ENCODE measurements around the gene WIZ.
"Not testable (repeated sequence)": the region's sequence is repeated elsewhere in the genome, so short reads cannot be mapped to it uniquely, and the experiment has no call there.

WIZ gene

DNA sequence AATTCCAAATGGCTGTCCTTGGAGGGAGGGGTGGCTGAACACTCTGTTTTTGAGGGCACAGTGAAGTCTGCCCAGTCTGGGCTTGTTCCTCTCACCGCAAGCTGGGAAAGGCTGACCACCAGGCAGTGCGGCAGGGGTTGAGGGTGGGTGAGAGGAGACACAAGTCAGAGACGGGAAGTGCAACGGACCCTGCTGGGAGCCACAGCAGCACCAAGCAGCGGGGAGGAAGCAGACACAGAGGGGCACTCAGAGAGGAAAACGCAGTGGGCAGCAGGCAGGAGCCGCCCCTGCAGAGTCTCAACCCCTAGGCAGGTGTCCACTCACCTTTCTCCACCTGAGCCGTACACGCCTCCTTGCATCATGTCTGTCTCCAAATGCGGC lies 46.6 kb downstream of the WIZ start:
- no peak for DNase-seq (ENCODE audit: low read depth in 2 of 2)

DNA sequence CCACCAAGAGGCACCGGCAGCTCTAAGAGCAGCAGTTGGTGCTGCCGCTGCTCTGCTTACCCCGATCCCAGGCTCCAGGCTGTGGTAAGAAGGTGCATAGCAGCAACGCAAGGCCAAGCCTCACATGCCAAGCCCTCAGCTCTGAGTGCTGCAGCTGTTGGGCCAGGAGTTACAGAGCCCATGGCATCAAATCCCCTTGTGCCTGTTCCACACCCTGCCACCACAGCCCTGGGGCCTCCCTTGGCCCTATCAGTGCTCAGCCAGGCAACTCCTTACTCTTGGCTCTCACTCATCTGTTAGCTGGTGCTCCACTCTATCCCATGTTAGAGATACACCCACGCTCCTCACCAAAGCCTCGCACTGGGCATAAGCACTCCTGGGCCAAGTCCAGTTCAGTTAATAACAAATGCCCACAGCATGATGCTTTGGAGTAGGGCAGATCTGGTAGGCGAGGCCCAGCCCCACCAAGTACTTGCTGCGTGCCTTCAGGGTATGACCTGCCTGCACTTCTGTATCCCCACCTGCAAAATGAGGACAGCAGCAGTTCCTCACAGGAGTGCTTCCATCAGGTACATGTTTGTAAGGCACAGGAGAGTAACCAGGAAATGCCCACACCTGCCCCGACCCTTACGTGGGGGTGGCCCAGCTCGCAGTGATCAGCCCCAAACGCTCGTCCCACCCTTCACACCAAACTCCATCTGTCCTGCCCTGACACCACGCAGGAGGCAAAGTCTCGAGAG lies 47.2 kb downstream of the WIZ start:
- DNase-seq (ENCODE audit: low read depth in 2 of 2), result no peak

DNA sequence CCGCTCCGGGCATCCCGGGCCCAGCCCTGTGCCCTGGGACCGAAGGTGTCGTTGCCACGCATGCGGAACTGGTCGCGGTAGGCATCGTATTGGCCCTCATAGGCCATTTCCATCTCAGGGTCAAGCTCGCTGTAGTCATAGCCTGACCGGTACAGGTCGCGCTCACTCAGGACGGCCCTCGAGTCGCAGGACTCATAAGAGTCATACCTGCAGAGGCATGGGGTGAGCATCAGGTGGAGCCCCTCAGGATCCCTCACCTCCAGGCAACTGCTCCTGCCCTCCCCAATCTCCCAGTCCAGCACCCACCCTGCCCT lies 48.4 kb downstream of the WIZ start:
- DNase-seq (ENCODE audit: low read depth in 2 of 2), result no peak

DNA sequence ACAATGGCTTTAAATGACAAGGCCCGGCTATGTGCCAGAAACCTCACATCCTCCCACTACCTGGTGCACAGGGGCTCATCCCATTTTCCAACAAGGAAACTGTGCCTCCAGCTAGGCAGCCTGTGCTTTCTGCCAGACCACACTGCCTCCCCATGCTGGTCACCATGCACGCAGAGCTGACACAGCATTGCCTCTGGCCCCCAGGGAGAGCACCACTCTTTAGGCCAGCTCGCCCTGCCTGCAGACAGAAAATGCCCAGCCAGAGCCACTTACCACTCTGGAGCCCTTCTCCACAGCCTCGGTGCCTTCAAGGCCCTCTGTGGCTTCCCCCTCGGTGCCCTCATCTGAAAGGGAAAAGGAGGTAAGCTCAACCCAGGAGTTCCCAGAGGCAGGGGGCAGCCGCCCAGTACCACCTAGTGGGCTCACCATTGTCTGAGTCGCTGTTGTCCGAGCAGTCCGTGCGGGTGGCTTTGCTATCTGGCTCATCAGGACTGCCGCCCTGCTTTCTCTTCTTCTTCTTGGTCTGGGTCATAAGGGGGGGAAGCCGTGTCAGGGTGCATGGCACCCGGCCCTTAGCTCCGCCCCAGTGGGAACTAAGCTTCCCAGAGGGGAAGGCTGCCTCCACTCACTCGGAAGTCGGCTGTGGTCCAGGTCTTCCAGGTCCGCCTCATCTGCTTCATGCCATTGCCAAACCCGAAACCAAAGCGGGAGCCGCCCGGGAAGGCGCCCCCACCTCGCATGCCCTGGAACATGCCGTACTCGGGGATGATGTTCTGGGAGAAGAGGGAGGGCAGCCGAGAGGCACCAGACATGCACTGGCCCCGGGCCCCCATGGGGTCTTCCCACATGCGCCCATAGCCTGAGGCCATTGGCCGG lies 49.0 kb downstream of the WIZ start:
- no peak for DNase-seq (ENCODE audit: low read depth in 2 of 2)

DNA sequence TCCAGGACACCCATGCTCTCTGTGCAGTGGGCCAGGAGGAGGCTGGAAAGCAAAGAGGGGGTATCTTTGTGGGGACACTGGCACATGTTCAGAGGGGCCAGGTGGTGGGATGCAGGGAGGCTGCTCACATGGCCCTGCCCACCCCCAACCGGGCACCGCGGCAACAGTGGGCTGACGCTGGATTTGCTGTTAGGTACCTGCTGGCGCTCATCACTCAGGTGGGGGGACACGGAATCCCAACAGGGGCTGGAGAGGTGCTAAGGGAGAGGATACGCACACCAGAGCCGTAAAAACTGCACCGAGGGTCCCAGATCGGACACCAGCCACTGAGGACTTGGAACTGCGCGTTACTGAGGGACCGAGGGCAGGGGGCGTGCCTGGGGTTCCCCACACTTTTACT lies 50.1 kb downstream of the WIZ start:
- DNase-seq (ENCODE audit: low read depth in 2 of 2), result no peak

DNA sequence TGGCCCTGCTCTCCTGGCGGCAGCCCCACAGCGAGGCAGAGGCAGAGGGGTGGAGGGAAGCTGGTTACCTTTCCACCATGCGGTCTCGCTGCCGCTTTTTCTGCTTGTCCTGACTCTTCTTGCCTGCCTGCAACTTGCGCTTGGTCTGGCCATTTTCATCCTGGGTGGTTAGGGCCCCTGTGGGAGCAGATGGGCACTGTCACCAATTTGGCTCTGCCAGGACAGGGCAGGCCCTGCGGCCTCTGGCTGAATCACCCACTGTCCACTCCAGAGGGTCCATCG lies 50.6 kb downstream of the WIZ start:
- DNase-seq (ENCODE audit: low read depth in 2 of 2), result no peak

DNA sequence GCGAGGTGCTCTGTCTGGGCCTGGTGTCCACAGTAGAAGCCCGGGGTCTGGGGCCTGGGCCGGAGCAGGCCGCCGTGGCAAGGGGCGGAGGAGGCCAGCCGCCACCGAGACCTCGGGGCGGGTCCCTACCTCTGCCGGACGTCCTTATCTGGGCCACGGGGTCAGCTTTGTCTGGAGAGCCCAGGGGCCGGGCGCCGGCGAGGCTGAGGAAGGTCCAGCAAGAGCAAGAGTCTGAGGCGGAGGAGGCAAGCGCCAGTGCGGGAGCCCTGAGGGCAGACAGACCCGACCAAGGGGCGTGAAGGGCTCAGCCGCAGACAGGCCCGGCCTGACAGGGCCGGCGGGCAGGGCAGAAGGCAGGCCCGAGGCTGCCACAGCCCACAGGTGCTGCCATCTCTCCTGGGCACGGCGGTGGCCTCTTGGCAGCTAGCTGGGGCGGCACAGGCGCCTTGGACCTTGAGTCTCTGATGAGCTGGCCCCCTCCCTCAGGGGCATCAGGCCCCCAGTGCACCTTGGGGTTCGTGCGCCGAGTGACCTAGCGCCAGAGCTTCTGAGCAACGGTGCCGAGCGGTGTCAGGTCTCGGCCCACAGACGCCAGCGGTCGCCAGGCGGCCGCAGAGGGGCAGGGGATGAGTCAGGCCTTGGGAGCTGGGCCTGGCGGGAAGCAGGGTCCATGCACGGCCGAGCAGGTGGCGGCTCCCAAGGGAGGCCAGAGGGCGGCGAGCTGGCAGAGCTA lies 51.1 kb downstream of the WIZ start:
- no peak for DNase-seq (ENCODE audit: low read depth in 2 of 2)

DNA sequence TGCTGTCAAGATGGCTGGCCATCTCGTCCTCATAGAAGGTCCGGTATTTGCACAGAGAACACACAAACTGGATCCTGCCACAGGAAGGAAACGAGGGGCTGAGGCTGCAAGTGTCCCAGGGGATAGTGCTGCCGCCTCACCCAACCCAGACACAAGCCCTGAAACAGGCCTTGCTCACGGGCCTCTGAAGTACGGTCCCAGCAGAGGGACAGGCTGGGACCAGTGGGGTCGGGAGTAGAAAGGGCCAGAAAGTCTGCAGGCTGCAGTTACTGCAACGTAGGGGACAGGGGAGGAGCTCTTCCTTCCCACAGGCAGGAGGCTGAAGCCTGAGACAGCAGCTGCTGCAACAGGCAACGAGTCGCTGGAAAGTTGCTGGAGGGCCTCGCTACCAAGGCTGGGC lies 52.0 kb downstream of the WIZ start:
- no peak for DNase-seq (ENCODE audit: low read depth in 2 of 2)

DNA sequence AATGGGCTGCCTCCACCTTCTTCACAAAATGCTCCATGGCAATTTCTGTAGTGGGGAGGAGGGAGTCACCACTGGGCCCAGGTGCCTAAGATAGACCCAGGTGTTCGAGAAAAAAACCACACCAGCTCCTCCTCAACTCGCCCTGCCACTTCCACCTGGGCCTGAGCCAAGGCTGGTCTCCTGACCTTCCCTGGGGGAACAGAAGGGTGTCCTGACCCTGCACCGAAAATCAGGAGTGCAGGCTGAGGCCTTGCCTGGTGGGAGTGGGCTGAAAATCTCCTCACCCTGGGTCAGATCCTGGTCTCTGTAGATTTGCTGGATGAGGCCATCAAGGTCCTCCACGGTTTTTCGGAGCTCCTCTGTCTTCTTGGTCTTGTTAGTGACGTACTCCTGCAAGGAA lies 52.5 kb downstream of the WIZ start:
- DNase-seq (ENCODE audit: low read depth in 2 of 2), result no peak

DNA sequence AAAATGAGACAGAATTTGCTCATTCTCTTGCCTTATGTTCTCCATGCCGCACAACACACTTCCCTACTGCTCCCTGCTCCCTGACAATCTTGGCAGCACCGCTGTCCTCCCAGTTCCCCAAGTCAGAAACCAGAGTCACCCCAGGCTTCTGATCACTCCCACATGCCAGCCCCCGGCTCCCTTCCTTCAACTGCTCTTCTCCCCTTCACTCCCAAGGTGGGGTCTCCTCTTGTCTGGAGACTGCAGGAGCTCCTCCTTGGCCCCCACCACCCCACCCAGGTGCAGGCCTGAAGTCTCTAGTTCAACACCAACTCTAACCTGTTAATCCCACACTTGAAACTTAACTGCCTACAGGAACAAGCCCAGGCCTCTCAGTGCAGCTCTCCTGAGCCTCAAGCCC lies 53.3 kb downstream of the WIZ start:
- no peak for DNase-seq (ENCODE audit: low read depth in 2 of 2)

DNA sequence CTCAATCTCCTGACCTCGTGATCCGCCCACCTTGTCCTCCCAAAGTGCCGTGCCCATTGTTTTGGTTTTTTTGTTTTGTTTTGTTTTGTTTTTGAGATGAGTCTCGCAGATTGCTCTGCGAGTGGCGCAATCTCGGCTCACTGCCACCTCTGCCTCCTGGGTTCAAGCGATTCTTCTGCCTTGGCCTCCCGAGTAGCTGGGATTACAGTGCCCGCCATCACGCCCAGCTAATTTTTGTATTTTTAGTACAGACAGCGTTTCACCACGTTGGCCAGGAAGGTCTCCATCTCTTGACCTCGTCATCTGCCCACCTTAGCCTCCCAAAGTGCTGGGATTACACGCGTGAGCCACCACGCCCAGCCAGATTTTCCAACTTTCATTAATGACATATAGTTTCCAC lies 54.5 kb downstream of the WIZ start:
- not testable (repeated sequence) for DNase-seq (ENCODE audit: low read depth in 2 of 2)

DNA sequence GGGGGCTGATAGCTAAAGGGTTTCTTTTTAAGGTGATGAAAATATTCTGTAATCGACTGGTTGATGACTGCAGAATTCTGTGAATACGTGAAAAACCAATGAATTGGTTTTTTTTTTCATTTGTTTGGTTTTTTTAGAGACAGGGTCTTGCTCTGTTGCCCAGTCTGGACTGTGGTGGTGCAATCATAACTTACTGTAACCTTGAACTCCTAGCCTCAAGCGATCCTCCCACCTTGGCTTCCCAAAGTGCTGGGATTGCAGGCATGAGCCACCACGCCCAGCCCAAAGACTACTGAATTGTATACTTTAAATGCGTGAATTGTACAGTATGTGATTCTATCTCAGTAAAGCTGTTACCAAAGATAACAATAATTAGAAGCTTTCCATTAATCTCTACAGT lies 55.3 kb downstream of the WIZ start:
- DNase-seq (ENCODE audit: low read depth in 2 of 2), result no peak

DNA sequence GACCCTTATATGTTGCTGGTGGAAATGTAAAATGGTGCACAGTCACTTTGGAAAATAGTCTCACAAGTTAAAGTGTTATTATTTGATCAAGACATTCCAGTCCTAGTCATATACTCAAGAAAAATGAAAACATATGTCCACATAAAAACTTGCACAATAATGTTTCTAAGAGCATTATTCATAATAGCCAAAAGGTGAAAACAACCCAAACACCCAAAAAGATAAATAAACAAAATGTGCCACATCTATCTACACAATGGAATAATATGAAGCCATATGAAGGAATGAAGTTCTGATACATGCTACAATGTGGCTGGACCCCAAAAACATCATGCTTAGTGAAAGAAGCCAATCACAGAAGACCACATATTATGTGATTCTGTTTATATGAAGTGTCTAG lies 55.8 kb downstream of the WIZ start:
- no peak for DNase-seq (ENCODE audit: low read depth in 2 of 2)

DNA sequence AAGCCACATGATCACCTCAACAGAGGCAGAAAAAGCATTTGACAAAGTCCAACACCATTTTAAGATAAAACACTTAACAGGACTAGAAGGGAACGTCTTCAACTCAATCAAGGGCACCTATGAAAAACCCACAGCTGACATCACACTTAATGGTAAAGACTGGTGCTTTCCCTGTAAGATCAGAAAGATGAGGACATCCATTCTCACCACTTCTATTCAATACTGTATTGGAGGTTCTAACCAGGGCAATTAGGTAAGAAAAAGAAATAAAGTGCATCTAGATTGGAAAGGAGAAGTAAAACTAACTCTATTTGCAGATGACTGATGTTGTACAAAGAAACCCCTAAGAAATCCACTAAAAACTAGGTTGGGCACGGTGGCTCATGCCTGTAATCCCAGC lies 58.9 kb downstream of the WIZ start:
- no peak for DNase-seq (ENCODE audit: low read depth in 2 of 2)

DNA sequence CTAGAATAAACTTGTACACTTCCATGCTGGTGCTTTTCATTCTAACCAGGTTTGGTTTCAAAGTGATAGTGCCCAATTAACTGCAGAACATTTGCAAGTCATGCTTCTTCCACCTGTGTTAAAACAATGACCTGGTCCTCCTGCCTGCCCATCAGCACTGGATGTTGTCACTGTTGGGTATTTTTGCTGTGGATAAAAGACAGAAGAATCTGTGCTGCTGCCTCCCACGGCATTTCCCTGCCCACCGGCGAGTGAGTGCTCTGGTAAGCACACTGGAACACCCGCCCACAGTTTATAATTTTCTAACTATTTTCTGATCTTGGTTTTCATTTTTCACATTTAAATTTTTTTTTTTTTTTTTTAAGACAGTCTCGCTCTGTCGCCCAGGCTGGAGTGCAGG lies 67.9 kb downstream of the WIZ start:
- no peak for DNase-seq (ENCODE audit: low read depth in 2 of 2)

DNA sequence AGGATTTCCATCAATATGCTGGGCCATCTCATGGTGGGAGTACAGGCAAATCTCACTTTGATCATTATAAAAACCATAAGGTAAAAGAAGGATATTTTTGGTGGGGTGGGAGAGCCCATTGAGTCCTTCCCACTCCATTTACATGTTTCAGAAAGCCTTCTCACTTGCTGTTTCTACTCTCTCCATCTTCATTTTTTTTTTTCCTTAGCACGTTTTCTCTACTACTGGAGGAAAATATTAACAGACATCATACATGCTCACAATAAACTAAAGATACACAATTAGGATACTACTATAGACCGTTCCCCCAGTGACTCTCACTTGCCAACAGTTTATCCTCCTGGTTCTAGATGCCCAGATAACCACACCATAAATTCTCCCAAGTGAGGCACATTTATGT lies 68.3 kb downstream of the WIZ start:
- DNase-seq (ENCODE audit: low read depth in 2 of 2), result no peak

DNA sequence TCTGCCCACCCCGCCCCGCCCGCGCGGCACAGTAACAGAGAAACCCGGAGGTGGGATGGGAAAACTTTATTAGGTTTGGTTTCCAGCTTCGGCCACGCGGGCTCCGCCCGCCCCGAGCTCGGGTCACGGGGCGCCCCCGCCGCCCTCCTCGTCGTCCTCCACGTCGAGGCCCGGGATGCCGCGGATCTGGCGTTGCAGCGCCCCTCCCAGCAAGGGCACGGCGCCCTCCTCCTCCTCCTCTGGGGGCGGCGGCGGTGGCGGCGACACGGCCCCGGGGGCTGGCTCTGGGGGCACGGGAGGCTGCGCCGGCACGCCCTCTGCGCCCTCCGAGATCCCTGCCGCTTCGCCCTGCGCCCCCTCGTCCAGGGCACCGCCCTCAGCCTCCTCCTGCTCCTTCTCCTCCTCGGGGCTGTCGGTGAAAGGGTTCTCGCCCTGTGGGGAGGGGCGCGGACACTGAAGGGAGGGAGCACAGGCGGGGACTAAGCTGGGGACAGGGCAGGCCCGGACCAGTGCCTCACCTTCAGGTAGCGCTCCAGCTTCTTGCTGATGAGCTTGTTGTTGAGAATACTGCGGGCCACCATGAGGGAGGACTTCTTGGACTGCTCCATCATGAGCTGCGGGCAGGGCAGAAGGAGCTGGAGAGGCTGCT lies 69.6 kb downstream of the WIZ start:
- DNase-seq (ENCODE audit: low read depth in 2 of 2), result no peak

DNA sequence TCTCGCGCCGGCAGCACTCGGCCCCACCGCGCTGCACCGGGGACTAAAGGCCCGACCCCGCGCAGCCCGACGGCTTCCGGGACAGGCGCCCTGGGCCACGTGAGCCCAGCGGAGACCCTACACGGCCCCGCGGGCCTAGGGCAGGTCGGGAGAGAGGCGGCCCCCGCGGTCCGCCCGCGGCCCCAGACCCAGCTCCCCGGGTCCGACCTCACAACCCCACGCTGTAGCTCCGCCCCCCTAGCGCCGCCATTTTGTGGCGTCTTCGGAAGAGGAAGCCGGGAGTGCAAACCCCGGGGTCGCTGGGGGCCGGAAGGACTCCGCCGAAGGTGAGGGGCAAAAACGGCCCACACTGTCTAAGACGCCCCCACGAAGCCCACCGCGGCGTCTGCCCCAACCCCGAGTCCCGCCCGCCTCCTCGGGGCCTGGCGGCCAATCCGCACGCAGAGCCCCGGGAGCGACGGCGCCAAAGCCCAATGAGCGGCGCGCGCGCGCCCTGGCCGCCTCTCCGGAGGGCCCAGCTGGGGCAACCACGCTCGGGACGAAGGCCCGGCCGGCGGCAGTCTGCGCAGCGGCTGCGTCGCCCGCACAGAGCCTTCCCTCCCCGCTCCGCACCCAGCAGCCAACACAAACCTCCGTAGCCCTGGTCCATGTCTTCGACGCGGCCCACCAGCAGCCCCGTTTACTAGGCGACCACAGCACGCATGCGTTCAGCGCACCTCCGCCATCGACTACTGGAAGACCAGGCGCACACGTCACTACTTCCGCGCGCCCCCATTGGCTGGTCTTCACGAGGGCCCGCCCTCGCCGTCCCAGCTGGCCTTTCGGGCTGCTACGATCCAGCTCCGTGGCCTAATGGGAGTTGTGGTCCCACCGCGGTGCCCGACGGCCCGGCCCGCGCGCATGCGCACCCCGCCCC lies 70.4 kb downstream of the WIZ start, which contains the start of gene AKAP8:
Gene AKAP8 (minus strand): TSS at position 705 of the 916 bp plus-strand sequence. CDS start 56 bp downstream, at position 649.
- DNase-seq (ENCODE audit: low read depth in 2 of 2), result peak; percentile 94 to 97

DNA sequence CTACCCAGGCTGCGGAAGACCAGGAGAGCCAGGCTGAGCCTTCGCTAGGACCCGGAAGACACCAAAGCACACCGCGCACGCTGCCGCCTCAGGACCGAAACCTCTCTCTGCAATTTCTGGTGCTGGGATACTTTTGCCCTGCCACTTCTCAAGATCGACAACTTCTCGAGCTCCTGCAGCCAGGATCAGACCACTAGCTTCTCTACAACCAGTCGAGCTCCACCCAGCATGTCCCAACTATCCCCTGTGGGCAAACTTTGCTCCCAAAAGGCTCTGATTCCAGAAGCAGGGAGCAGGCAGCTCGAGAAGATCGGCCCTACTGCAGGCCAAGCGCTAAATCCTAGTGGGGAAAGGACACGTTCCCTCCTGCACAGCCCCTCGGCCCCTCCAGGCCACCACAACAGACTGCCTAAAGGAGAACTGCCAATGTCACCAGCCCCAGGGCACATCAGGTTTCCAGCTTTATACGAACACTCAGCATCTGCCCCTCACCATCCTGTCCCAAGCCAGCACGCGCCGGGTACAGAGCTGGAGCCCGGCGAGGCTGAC lies 71.1 kb downstream of the WIZ start:
- no peak for DNase-seq (ENCODE audit: low read depth in 2 of 2)

DNA sequence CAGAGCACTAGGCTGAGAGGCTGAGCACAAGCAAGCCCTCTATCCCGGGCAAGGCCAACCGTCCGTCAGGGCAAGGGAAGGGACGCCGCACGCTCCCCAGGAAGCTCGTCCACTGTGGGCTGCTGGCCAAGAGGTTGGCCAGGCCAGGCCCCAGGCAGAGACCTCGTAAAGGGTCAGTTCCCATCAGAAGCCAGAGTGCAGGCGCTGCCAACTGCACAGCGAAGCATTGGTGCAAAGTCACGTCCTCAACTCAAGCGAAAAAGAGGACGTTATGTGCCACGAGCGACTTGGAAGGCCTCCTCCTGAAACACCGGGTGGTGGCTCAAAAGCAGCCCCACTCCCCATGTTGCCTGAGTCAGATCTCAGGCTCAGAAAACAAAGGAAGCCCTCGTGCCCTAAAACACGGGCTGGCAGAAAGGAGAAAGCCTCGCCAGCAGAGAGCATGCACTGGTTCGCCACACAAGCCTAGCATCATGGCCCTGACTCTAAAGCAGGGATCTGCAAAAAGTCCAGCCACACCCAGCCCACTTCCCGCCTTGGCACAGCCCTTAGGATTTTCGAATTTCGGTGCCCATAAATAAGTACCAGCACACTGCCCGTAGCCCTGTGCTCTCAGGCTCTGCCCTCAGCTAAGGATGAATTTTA lies 74.8 kb downstream of the WIZ start:
- DNase-seq (ENCODE audit: low read depth in 2 of 2), result no peak
